Stimulated activated CD8-positive, alpha-beta memory T cell treated with anti-CD3 and anti-CD28 coated beads, Interleukin-12 subunit alpha, Interleukin-12 subunit beta, amount 100 ng/mL, for 24 hours (primary cell): ENCODE data around the gene C22orf23.

Source experiments
- DNase-seq: peaks from one replicate; pipeline ENCODE4 v3.0.0-alpha.2; 2020; ENCODE audit errors: extremely low read depth

Gene C22orf23

GRCh38 chr22:37898441-37899181 is 54.8 kb downstream of the C22orf23 start:
- no peak for DNase-seq

GRCh38 chr22:37897807-37898206 is 55.6 kb downstream of the C22orf23 start:
- no peak for DNase-seq

DNA sequence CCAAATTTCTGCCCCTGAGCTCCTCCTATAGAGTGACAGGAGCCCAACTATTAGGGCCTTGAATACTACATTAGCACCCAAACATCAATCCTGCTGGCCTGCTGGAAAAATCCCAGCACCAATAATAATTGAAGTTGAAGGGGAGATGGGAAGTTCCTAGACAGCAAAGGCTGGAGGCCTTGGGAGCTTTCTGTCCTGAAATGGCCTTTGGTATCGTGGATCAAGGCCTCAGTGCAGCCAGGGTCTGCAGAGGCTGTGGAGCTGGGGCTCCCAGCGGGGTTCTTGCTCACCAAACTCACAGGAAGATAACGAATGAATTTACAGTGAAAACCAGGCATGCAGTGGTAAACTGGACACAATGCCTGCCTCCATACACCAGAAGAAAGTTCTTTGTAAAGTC is 56.5 kb downstream of the C22orf23 start:
- no peak for DNase-seq

- no peak for DNase-seq
These were observed 57.2 kb downstream of the C22orf23 start for GRCh38 chr22:37896181-37896592.

DNA sequence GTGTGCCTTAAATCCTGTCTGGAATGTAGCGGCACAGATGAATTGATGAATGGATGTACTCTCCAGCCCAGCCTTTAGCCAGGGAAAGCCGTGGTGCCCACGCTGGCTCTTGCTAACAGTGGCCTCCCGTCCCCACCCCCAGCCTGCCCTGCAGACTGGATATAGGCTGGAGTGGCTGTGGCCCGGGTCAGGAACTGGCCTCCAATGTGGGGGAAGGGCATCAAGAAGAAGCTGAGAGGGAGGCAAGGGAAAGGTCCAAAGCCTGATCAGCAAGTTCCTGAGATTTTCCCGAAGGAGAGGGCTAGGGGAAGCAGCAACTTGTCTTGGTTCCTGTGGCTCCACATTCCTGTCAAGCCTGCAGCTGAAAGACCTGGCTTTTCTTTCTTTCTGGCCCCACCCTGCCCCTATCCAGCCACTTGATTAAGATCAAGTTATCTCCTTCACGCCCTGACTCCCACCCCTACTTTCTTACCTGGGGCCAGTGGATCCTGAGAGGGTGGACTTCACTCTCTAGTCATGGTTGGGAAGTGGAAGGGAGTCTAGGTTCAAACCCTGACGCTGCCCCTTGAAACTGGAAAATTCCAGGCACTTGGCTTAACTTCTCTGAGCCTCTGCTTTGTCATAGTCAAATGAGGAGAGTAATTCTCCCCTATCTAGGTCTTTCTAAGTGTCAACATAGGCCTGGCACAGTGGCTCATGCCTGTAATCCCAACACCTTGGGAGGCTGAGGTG is 58.3 kb downstream of the C22orf23 start:
- no peak for DNase-seq

- no peak for DNase-seq
These were observed 59.8 kb downstream of the C22orf23 start for GRCh38 chr22:37893583-37893983.
